Measurements from ENCODE around the gene LSM3. TPM values are rescaled to one million over a fixed set of nuclear protein-coding genes. Genes with fewer than 3 reads are reported as not detected.

Gene LSM3
- total RNA-seq, 1 experiment from 2014 or later, result 11.9 TPM

DNA sequence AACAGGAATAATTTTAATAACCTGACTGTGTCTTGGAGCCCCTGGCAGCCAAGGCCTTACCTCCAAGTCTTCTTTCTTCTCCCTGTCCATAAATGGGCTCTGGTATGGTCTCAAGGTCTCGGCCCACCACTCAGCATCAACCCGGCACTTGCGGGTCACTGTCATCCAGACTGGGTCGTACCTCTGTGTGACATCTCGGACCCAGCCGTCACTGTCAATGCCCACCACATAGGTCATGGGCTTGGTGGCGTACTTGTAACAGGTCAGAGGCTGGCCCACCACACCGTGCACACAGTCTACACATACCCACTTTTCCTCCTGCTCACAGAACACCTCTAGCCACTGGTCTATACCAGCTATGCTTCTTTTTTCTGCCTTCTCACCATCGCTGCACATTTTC is 20.7 kb upstream of the LSM3 start:
- ATAC-seq, result no peak
- in situ Hi-C loops (cut with HindIII; ENCODE audit: low pct_unique_long_range_greater_than_20kb, low sequenced_read_pairs), result no loop called here
- intact Hi-C loops (cut with micrococcal nuclease; ENCODE audit: unreplicated experiment), result no loop called here

DNA sequence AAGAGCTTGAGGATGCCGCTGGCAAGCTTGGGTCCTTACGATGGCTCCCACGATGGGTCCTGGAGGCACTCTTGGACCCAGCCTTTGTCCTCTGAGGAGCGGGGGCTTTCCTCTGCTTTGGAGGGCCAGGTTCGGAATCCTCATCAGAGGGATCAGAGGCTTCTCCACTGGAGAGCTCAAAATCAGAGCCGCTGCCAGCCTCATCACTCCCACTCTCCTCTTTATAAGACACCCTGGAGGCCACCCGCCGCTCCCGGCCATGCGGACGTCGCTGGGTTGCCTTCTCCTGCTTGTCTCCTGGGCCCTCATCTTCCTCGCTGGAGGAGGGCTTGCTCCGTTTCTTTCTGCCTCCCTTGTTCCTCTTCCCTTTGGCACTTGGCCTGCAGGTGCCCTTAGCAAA is 20.2 kb upstream of the LSM3 start:
- ATAC-seq (no peak), DNase-seq (ENCODE audit: low read depth, low spot score) (no peak)
- Histone ChIP-seq H3K4me1 (ENCODE audit: control insufficient read depth, insufficient read depth, low read length) (no peaks in the 10 kb centered on the region), H3K9me3 (ENCODE audit: control insufficient read depth, insufficient read depth, low read depth, low read length) (no peaks in the 10 kb centered on the region; the same call in 1 of the 2 replicates), H3K27ac (ENCODE audit: low read length) (no peak overlapping the region), H3K4me3 (ENCODE audit: low read depth in 2 of 2, low read length in 2 of 2) (no peak overlapping the region), H3K27me3 (ENCODE audit: control insufficient read depth, insufficient read depth, low read length) (no peaks in the 10 kb centered on the region), H3K36me3 (ENCODE audit: control insufficient read depth, insufficient read depth, low read length) (peaks cover 3% of the 10 kb centered on the region; the same call in 1 of the 2 replicates)
- ChIA-PET POLR2A (no interaction called here), CTCF (no interaction called here)
- in situ Hi-C loops (cut with HindIII; ENCODE audit: low pct_unique_long_range_greater_than_20kb, low sequenced_read_pairs) (no loop called here), intact Hi-C loops (cut with micrococcal nuclease; ENCODE audit: unreplicated experiment) (no loop called here)
- BruUV-seq (replicated peaks), result no TSS peak
- no peak for TF ChIP-seq TCF7L2 (IDR thresholded peaks at IDR 0.05; ENCODE audit: low read depth, low read length)
- TF ChIP-seq, protein P1, sequence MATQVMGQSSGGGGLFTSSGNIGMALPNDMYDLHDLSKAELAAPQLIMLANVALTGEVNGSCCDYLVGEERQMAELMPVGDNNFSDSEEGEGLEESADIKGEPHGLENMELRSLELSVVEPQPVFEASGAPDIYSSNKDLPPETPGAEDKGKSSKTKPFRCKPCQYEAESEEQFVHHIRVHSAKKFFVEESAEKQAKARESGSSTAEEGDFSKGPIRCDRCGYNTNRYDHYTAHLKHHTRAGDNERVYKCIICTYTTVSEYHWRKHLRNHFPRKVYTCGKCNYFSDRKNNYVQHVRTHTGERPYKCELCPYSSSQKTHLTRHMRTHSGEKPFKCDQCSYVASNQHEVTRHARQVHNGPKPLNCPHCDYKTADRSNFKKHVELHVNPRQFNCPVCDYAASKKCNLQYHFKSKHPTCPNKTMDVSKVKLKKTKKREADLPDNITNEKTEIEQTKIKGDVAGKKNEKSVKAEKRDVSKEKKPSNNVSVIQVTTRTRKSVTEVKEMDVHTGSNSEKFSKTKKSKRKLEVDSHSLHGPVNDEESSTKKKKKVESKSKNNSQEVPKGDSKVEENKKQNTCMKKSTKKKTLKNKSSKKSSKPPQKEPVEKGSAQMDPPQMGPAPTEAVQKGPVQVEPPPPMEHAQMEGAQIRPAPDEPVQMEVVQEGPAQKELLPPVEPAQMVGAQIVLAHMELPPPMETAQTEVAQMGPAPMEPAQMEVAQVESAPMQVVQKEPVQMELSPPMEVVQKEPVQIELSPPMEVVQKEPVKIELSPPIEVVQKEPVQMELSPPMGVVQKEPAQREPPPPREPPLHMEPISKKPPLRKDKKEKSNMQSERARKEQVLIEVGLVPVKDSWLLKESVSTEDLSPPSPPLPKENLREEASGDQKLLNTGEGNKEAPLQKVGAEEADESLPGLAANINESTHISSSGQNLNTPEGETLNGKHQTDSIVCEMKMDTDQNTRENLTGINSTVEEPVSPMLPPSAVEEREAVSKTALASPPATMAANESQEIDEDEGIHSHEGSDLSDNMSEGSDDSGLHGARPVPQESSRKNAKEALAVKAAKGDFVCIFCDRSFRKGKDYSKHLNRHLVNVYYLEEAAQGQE (IDR thresholded peaks at IDR 0.05; ENCODE audit: insufficient read depth in 1 of 2, low read depth in 2 of 2, low read length in 1 of 2), result no peak
- TF ChIP-seq, protein P2, sequence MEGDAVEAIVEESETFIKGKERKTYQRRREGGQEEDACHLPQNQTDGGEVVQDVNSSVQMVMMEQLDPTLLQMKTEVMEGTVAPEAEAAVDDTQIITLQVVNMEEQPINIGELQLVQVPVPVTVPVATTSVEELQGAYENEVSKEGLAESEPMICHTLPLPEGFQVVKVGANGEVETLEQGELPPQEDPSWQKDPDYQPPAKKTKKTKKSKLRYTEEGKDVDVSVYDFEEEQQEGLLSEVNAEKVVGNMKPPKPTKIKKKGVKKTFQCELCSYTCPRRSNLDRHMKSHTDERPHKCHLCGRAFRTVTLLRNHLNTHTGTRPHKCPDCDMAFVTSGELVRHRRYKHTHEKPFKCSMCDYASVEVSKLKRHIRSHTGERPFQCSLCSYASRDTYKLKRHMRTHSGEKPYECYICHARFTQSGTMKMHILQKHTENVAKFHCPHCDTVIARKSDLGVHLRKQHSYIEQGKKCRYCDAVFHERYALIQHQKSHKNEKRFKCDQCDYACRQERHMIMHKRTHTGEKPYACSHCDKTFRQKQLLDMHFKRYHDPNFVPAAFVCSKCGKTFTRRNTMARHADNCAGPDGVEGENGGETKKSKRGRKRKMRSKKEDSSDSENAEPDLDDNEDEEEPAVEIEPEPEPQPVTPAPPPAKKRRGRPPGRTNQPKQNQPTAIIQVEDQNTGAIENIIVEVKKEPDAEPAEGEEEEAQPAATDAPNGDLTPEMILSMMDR (IDR thresholded peaks at IDR 0.05), result no peak
- no peak for TF ChIP-seq POLR2AphosphoS5 (IDR thresholded peaks at IDR 0.05; ENCODE audit: low read depth, low read length)
- TF ChIP-seq SIN3A (IDR thresholded peaks at IDR 0.05; ENCODE audit: borderline replicate concordance, insufficient read depth, low read depth, low read length), result no peak

More for the DNA sequence above, 20.7 kb upstream of the LSM3 start:
- Histone ChIP-seq H3K4me1 (ENCODE audit: control insufficient read depth, insufficient read depth, low read length) (no peaks in the 10 kb centered on the region), H3K27me3 (ENCODE audit: control insufficient read depth, insufficient read depth, low read length) (no peaks in the 10 kb centered on the region), H3K4me3 (ENCODE audit: low read depth in 2 of 2, low read length in 2 of 2) (no peak overlapping the region), H3K36me3 (ENCODE audit: control insufficient read depth, insufficient read depth, low read length) (peaks cover 2% of the 10 kb centered on the region; the same call in 1 of the 2 replicates), H3K27ac (ENCODE audit: low read length) (no peak overlapping the region), H3K9me3 (ENCODE audit: control insufficient read depth, insufficient read depth, low read depth, low read length) (no peaks in the 10 kb centered on the region; the same call in 1 of the 2 replicates)
- TF ChIP-seq SIN3A (IDR thresholded peaks at IDR 0.05; ENCODE audit: borderline replicate concordance, insufficient read depth, low read depth, low read length) (no peak), POLR2AphosphoS5 (IDR thresholded peaks at IDR 0.05; ENCODE audit: low read depth, low read length) (no peak), TCF7L2 (IDR thresholded peaks at IDR 0.05; ENCODE audit: low read depth, low read length) (no peak)
- TF ChIP-seq, protein P2 (IDR thresholded peaks at IDR 0.05), result no peak
- TF ChIP-seq, protein P1 (IDR thresholded peaks at IDR 0.05; ENCODE audit: insufficient read depth in 1 of 2, low read depth in 2 of 2, low read length in 1 of 2), result no peak
- DNase-seq (ENCODE audit: low read depth, low spot score), result no peak
- CTCF ChIA-PET, result no interaction called here
- no TSS peak for BruUV-seq (replicated peaks)
- POLR2A ChIA-PET, result no interaction called here
